ENCODE data around the gene GABRA5.

- TF ChIP-seq CTCF (conservative IDR thresholded peaks at IDR 0.05) = no peak
- TF ChIP-seq EZH2 (IDR thresholded peaks at IDR 0.05; ENCODE audit: low read depth) = no peak
Observed at GRCh38 chr15:26890451-26890850, 23.6 kb downstream of the GABRA5 start.
